Natural killer cell (primary cell): Measurements from ENCODE around the gene PTH2R. TPM values are rescaled to one million over a fixed set of nuclear protein-coding genes. Genes with fewer than 3 reads are reported as not detected.

ENCODE experiments used
- ATAC-seq, 3 donors: fragments of 150-1000 bp in 2 of 3; fragments of 200-7000 bp in 1 of 3; cut with Tn5 transposase; 1 replicate in 1 of 3; 2 replicates in 2 of 3; pipeline ENCODE4 v1.10.0; 2021; ENCODE audit warnings: mild to moderate bottlenecking in 2 of 3, moderate library complexity in 2 of 3
- DNase-seq, 2 donors: peaks; one replicate each; pipeline versions ENCODE4 v3.0.0 to v3.0.0-alpha.2; 2013 to 2021; ENCODE audit warnings: mixed read lengths in 1 of 2
- H3K27ac ChIP-seq: one replicate; pipeline ENCODE4 v1.5.1; 2013; ENCODE audit warnings: mild to moderate bottlenecking, low read length
- H3K27me3 ChIP-seq: one replicate; pipeline ENCODE4 v1.6.1; 2013; ENCODE audit warnings: low read length; ENCODE audit not compliant: control insufficient read depth, insufficient read depth
- H3K36me3 ChIP-seq: one replicate; pipeline ENCODE4 v1.6.1; 2013; ENCODE audit warnings: low read length; ENCODE audit not compliant: control insufficient read depth, insufficient read depth
- H3K4me1 ChIP-seq: one replicate; pipeline ENCODE4 v1.6.1; 2013; ENCODE audit warnings: low read length; ENCODE audit not compliant: control insufficient read depth, insufficient read depth
- H3K4me3 ChIP-seq: one replicate; pipeline ENCODE4 v1.5.1; 2013; ENCODE audit warnings: low read length
- H3K9me3 ChIP-seq: one replicate; pipeline ENCODE4 v1.6.1; 2013; ENCODE audit warnings: low read length; ENCODE audit not compliant: control insufficient read depth, insufficient read depth
- H3K27ac Mint-ChIP-seq, 2 donors: one replicate each; pipeline ENCODE4 v1.8.0; 2022; ENCODE audit warnings: mild to moderate bottlenecking in 2 of 2, mixed read lengths in 2 of 2, moderate library complexity in 1 of 2
- H3K27me3 Mint-ChIP-seq, 2 donors: one replicate each; pipeline ENCODE4 v1.8.0; 2022; ENCODE audit warnings: low read depth in 2 of 2, mixed read lengths in 2 of 2
- H3K36me3 Mint-ChIP-seq: one replicate; pipeline ENCODE4 v1.8.0; 2022; ENCODE audit warnings: mixed read lengths
- H3K4me1 Mint-ChIP-seq, 2 donors: one replicate each; pipeline ENCODE4 v1.8.0; 2022; ENCODE audit warnings: mixed read lengths in 2 of 2
- H3K4me3 Mint-ChIP-seq: one replicate; pipeline ENCODE4 v1.8.0; 2022; ENCODE audit warnings: mild to moderate bottlenecking, moderate library complexity, mixed read lengths
- H3K9me3 Mint-ChIP-seq, 2 donors: one replicate each; pipeline ENCODE4 v1.8.0; 2022; ENCODE audit warnings: mixed read lengths in 2 of 2
- WGBS: methylation state at CpG from one replicate; pipeline ENCODE4 v1.1.7; 2013; ENCODE audit warnings: missing lambda C conversion rate; ENCODE audit not compliant: insufficient coverage; 5-methylcytosine and 5-hydroxymethylcytosine counted together
- intact Hi-C: fragments of 100-400 bp; cut with micrococcal nuclease; formaldehyde crosslinking; loops from one replicate; pipeline ENCODE4 v1.14.2; 2022
- total RNA-seq, 4 donors: library from RNA; stranded (reverse); fragments of 120-200 nt in 1 of 4; gene quantifications; one replicate each; pipeline versions ENCODE4 v1.2.3 to v1.2.4, GENCODE V29; 2013 to 2022
- TF ChIP-seq, protein P1 (sequence below): fragments of 200-600 bp; IDR thresholded peaks from one replicate; pipeline ENCODE4 v1.8.0; 2022; ENCODE audit warnings: antibody characterized with exemption

PTH2R gene
- total RNA-seq, 3 donors from 2014 or later (not counting 1 experiment from before 2014, with no cell fraction given), result 0.50 to 0.65 (median 0.61) TPM

DNA sequence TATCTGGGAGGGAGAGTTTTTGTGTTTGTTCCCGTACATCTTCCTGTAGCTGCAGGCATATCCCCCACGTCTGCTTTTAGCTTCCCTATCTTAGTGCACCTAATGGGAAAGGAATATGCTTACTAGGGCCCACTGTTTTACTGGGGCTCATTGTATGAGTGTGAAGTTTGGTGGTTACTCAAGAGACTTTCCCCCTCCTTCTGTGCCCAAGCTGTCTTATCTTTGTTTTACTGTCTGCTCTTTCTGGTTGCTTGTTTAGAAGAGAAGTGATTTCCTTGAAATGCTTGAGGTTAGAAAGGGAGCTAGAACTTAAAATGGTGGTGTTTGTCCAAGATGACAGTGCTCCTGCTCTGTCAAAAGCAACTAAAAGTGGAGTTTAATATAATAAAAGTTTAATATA, 7.3 kb downstream of the PTH2R start:
- DNase-seq (no peak), ATAC-seq (no peak)
- no peak overlapping the region for H3K27ac Mint-ChIP-seq
- Histone ChIP-seq H3K27me3 (peaks cover 12% of the 10 kb centered on the region), H3K27ac (no peak overlapping the region), H3K4me1 (no peaks in the 10 kb centered on the region), H3K4me3 (no peak overlapping the region), H3K9me3 (no peaks in the 10 kb centered on the region), H3K36me3 (no peaks in the 10 kb centered on the region)
- H3K4me1 Mint-ChIP-seq, result no peaks in the 10 kb centered on the region
- intact Hi-C loops, result no loop called here
- no peaks in the 10 kb centered on the region for H3K9me3 Mint-ChIP-seq
- no peak overlapping the region for H3K4me3 Mint-ChIP-seq
- TF ChIP-seq, protein P1, sequence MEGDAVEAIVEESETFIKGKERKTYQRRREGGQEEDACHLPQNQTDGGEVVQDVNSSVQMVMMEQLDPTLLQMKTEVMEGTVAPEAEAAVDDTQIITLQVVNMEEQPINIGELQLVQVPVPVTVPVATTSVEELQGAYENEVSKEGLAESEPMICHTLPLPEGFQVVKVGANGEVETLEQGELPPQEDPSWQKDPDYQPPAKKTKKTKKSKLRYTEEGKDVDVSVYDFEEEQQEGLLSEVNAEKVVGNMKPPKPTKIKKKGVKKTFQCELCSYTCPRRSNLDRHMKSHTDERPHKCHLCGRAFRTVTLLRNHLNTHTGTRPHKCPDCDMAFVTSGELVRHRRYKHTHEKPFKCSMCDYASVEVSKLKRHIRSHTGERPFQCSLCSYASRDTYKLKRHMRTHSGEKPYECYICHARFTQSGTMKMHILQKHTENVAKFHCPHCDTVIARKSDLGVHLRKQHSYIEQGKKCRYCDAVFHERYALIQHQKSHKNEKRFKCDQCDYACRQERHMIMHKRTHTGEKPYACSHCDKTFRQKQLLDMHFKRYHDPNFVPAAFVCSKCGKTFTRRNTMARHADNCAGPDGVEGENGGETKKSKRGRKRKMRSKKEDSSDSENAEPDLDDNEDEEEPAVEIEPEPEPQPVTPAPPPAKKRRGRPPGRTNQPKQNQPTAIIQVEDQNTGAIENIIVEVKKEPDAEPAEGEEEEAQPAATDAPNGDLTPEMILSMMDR, result no peak
- 100% methylated on average over 2 of the region's 2 CpGs for WGBS
- H3K36me3 Mint-ChIP-seq, result no peaks in the 10 kb centered on the region
- H3K27me3 Mint-ChIP-seq, result peaks cover 10 to 20% of the 10 kb centered on the region in 2 donors

DNA sequence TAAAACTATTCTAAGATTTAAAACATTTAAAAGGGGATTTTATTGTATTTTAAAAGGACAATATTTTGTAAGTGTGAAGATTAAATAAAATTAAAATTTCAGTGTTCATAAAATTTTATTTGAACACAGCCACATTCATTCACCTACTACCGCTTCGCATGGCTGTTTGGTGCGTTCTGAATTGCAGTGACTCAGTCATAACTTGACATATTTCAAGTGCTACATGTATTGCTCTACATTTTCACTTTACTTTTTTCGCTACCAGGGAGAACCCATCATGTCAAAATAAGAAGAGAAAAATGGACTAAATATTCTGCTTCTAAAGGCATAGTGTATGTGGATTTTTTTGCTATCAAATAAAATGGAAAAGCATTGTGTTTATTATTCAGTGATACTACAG, 8.7 kb downstream of the PTH2R start:
- 62% methylated on average over 3 of the region's 4 CpGs for WGBS

DNA sequence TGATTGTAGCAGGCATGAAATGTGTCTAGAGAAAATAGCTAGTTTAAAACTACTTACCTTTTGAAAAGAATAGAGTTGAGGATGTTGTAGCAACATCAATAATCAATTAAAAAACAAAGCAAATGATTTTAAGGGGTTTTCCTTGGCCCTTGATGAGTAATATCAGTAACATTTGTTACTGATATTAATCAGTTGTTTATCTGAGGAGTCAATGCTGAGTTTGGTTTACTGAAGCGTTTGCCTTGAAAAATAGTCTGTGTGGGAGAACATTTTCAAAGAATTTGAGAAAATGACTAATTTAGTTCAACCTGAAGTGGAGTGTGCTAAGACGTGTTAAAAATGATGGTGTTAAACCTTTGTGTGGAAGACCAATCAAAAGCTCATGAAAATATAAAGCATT, 9.3 kb downstream of the PTH2R start:
- Mint-ChIP-seq H3K27me3 (peaks cover under 1 to 3% of the 10 kb centered on the region in 2 donors), H3K4me3 (no peak overlapping the region), H3K9me3 (no peaks in the 10 kb centered on the region), H3K27ac (no peak overlapping the region), H3K4me1 (no peaks in the 10 kb centered on the region), H3K36me3 (no peaks in the 10 kb centered on the region)
- 77% methylated on average over 2 of the region's 2 CpGs for WGBS
- TF ChIP-seq, protein P1, result no peak
- intact Hi-C loops, result no loop called here
- Histone ChIP-seq H3K9me3 (no peaks in the 10 kb centered on the region), H3K4me1 (no peaks in the 10 kb centered on the region), H3K27me3 (peaks cover 8% of the 10 kb centered on the region), H3K4me3 (no peak overlapping the region), H3K36me3 (no peaks in the 10 kb centered on the region), H3K27ac (no peak overlapping the region)
- no peak for ATAC-seq
- DNase-seq, result no peak

More for the DNA sequence above, 8.7 kb downstream of the PTH2R start:
- intact Hi-C loops, result no loop called here
- Mint-ChIP-seq H3K4me1 (no peaks in the 10 kb centered on the region), H3K9me3 (no peaks in the 10 kb centered on the region), H3K36me3 (no peaks in the 10 kb centered on the region), H3K27ac (no peak overlapping the region), H3K27me3 (peaks cover 7 to 8% of the 10 kb centered on the region in 2 donors), H3K4me3 (no peak overlapping the region)
- ATAC-seq (no peak), DNase-seq (no peak)
- Histone ChIP-seq H3K27me3 (peaks cover 8% of the 10 kb centered on the region), H3K4me1 (no peaks in the 10 kb centered on the region), H3K9me3 (no peaks in the 10 kb centered on the region), H3K4me3 (no peak overlapping the region), H3K27ac (no peak overlapping the region), H3K36me3 (no peaks in the 10 kb centered on the region)
- TF ChIP-seq, protein P1, result no peak

DNA sequence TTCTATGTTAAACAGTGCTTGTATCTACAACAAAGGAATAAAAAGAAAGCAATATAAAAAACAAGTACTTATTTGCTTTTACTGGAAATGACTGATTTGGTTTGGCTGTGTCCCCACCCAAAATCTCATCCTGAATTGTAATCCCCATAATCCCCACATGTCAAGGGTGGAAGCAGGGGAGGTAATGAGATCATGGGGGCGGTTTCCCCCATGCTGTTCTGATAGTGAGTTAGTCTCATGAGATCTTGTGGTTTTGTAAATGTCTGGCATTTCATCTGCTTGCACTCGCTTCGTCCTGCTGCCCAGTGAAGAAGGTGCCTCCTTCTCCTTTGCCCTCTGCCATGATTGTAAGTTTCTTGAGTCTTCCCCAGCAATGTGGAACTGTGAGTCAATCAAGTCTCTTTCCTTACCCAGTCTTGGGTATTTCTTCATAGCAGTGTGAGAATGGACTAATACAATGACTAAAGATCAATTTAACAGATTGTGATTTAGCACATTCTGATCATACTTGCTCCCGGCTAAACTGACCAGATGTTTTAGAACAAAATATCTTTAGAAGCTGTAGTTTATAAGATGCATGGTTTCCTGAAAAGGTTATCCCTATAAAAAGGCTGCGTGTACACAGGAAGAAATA, 19.9 kb downstream of the PTH2R start:
- Mint-ChIP-seq H3K4me1 (no peaks in the 10 kb centered on the region), H3K27me3 (no peaks in the 10 kb centered on the region), H3K9me3 (peaks cover 4 to 6% of the 10 kb centered on the region in 2 donors), H3K27ac (no peak overlapping the region), H3K36me3 (peaks cover 7% of the 10 kb centered on the region), H3K4me3 (no peak overlapping the region)
- Histone ChIP-seq H3K4me1 (no peaks in the 10 kb centered on the region), H3K27ac (no peak overlapping the region), H3K27me3 (no peaks in the 10 kb centered on the region), H3K9me3 (no peaks in the 10 kb centered on the region), H3K36me3 (no peaks in the 10 kb centered on the region), H3K4me3 (no peak overlapping the region)
- WGBS, result 88% methylated on average over 4 of the region's 5 CpGs
- intact Hi-C loops, result no loop called here
- TF ChIP-seq, protein P1, result no peak
- DNase-seq (no peak), ATAC-seq (no peak)
